H9 (cell line): ENCODE measurements around the gene KREMEN2. TPM values are rescaled to one million over a fixed set of nuclear protein-coding genes. Genes with fewer than 3 reads are reported as not detected.

Experiments used
- DNase-seq: peaks from one replicate; pipeline ENCODE4 v3.0.0-alpha.2; 2017
- H2AFZ ChIP-seq: one replicate; pipeline ENCODE4 v1.6.1; 2013; ENCODE audit warnings: mild to moderate bottlenecking, low read length, control low read depth, moderate library complexity
- H2AK5ac ChIP-seq: 2 replicates; pipeline ENCODE4 v1.6.1; 2013; ENCODE audit warnings: low read length, control low read depth, mixed read lengths; ENCODE audit not compliant: insufficient read length
- H2BK120ac ChIP-seq: one replicate; pipeline ENCODE4 v1.6.1; 2013; ENCODE audit warnings: low read depth, mild to moderate bottlenecking, low read length, control low read depth, inconsistent platforms; ENCODE audit not compliant: poor library complexity, severe bottlenecking
- H2BK12ac ChIP-seq: 2 replicates; pipeline ENCODE4 v1.6.1; 2013; ENCODE audit warnings: low read length, control low read depth, mixed read lengths, low read depth; ENCODE audit not compliant: insufficient read length
- H2BK15ac ChIP-seq: 2 replicates; pipeline ENCODE4 v1.6.1; 2013; ENCODE audit warnings: low read depth, low read length, control low read depth
- H2BK20ac ChIP-seq: one replicate; pipeline ENCODE4 v1.6.1; 2013; ENCODE audit warnings: low read depth, mild to moderate bottlenecking, low read length, control low read depth, inconsistent platforms; ENCODE audit not compliant: poor library complexity, severe bottlenecking
- H2BK5ac ChIP-seq: 2 replicates; pipeline ENCODE4 v1.6.1; 2013; ENCODE audit warnings: low read length, control low read depth, mixed read lengths; ENCODE audit not compliant: insufficient read length
- H3K14ac ChIP-seq: 2 replicates; pipeline ENCODE4 v1.6.1; 2013; ENCODE audit warnings: low read length, control low read depth; ENCODE audit not compliant: insufficient read depth
- H3K18ac ChIP-seq: 2 replicates; pipeline ENCODE4 v1.6.1; 2013; ENCODE audit warnings: low read depth, mild to moderate bottlenecking, mixed read lengths, low read length, control low read depth; ENCODE audit not compliant: insufficient read length
- H3K23ac ChIP-seq: 2 replicates; pipeline ENCODE4 v1.6.1; 2013; ENCODE audit warnings: low read length, control low read depth, mixed read lengths, low read depth; ENCODE audit not compliant: insufficient read length
- H3K23me2 ChIP-seq: 2 replicates; pipeline ENCODE4 v1.6.1; 2013; ENCODE audit warnings: low read depth, mild to moderate bottlenecking, mixed read lengths, low read length, control low read depth; ENCODE audit not compliant: insufficient read length, poor library complexity, severe bottlenecking
- H3K27ac ChIP-seq: 2 replicates; pipeline ENCODE4 v1.5.1; 2013; ENCODE audit warnings: low read length, control low read depth, mixed read lengths, low read depth; ENCODE audit not compliant: insufficient read length
- H3K27me3 ChIP-seq: 2 replicates; pipeline ENCODE4 v1.6.1; 2013; ENCODE audit warnings: low read length, control low read depth, inconsistent platforms; ENCODE audit not compliant: insufficient read depth
- H3K4ac ChIP-seq: 2 replicates; pipeline ENCODE4 v1.6.1; 2013; ENCODE audit warnings: low read depth, mild to moderate bottlenecking, control low read depth, inconsistent platforms, low read length, moderate library complexity
- H3K4me1 ChIP-seq: 2 replicates; pipeline ENCODE4 v1.6.1; 2013; ENCODE audit warnings: low read length, control low read depth, inconsistent platforms; ENCODE audit not compliant: insufficient read depth
- H3K4me2 ChIP-seq: 2 replicates; pipeline ENCODE4 v1.6.1; 2013; ENCODE audit warnings: low read length, control low read depth, mixed read lengths; ENCODE audit not compliant: insufficient read length, insufficient read depth
- H3K56ac ChIP-seq: 2 replicates; pipeline ENCODE4 v1.6.1; 2013; ENCODE audit warnings: low read depth, mild to moderate bottlenecking, mixed read lengths, low read length, control low read depth; ENCODE audit not compliant: insufficient read length
- H3K79me1 ChIP-seq: 2 replicates; pipeline ENCODE4 v1.6.1; 2013; ENCODE audit warnings: low read depth, mild to moderate bottlenecking, moderate library complexity, low read length, control low read depth, inconsistent platforms; ENCODE audit not compliant: insufficient read depth, poor library complexity, severe bottlenecking
- H3K79me2 ChIP-seq: 2 replicates; pipeline ENCODE4 v1.6.1; 2013; ENCODE audit warnings: low read length, control low read depth, inconsistent platforms; ENCODE audit not compliant: insufficient read depth
- H3K9ac ChIP-seq: 2 replicates; pipeline ENCODE4 v1.6.1; 2013; ENCODE audit warnings: low read length, control low read depth, mixed read lengths; ENCODE audit not compliant: insufficient read length; ENCODE audit errors: extremely low read depth
- H3K9me3 ChIP-seq: one replicate; pipeline ENCODE4 v1.6.1; 2013; ENCODE audit warnings: low read depth, low read length, inconsistent platforms; ENCODE audit not compliant: control insufficient read depth
- H3T11ph ChIP-seq: one replicate; pipeline ENCODE4 v1.6.1; 2013; ENCODE audit warnings: mild to moderate bottlenecking, low read length, control low read depth, inconsistent platforms
- H4K20me1 ChIP-seq: one replicate; pipeline ENCODE4 v1.6.1; 2013; ENCODE audit not compliant: control insufficient read depth, insufficient read length, insufficient read depth
- H4K5ac ChIP-seq: 2 replicates; pipeline ENCODE4 v1.6.1; 2013; ENCODE audit warnings: low read depth, mild to moderate bottlenecking, mixed read lengths, low read length, control low read depth; ENCODE audit not compliant: insufficient read length
- H4K8ac ChIP-seq: replicated peaks from 2 replicates; pipeline ENCODE4 v1.6.1; 2013; ENCODE audit warnings: low read length, control low read depth, mixed read lengths, low read depth; ENCODE audit not compliant: insufficient read length
- H4K91ac ChIP-seq: 2 replicates; pipeline ENCODE4 v1.6.1; 2013; ENCODE audit warnings: low read depth, mild to moderate bottlenecking, moderate library complexity, mixed read lengths, low read length, control low read depth; ENCODE audit not compliant: insufficient read length
- H3K27ac Mint-ChIP-seq, 3 experiments: 2 replicates in 2 of 3; 3 replicates in 1 of 3; pipeline ENCODE4 v1.8.0; 2020 to 2021; ENCODE audit warnings: mixed read lengths in 3 of 3, mild to moderate bottlenecking in 1 of 3, moderate library complexity in 1 of 3
- H3K27me3 Mint-ChIP-seq: 2 replicates; pipeline ENCODE4 v1.8.0; 2021; ENCODE audit warnings: low read depth, mild to moderate bottlenecking, moderate library complexity, mixed read lengths
- H3K36me3 Mint-ChIP-seq, 3 experiments: 2 replicates in 2 of 3; 3 replicates in 1 of 3; pipeline ENCODE4 v1.8.0; 2020 to 2021; ENCODE audit warnings: low read depth in 3 of 3, mixed read lengths in 3 of 3; ENCODE audit not compliant: insufficient read depth in 1 of 3
- H3K4me1 Mint-ChIP-seq, 2 experiments: 2 replicates each; pipeline ENCODE4 v1.8.0; 2020; ENCODE audit warnings: mixed read lengths in 2 of 2
- H3K4me3 Mint-ChIP-seq, 2 experiments: 2 replicates in 1 of 2; 3 replicates in 1 of 2; pipeline ENCODE4 v1.8.0; 2020 to 2021; ENCODE audit warnings: mild to moderate bottlenecking in 2 of 2, mixed read lengths in 2 of 2, moderate library complexity in 1 of 2
- H3K9me3 Mint-ChIP-seq, 2 experiments: 2 replicates in 1 of 2; 3 replicates in 1 of 2; pipeline ENCODE4 v1.8.0; 2020; ENCODE audit warnings: mild to moderate bottlenecking in 2 of 2, mixed read lengths in 2 of 2, moderate library complexity in 1 of 2
- WGBS: extraction: QIAGEN DNeasy Blood & Tissue Kit; methylation state at CpG from one replicate; pipeline ENCODE4 v1.1.7; 2013; ENCODE audit warnings: missing lambda C conversion rate, low lambda C conversion rate, mixed read lengths; ENCODE audit not compliant: insufficient read length; ENCODE audit errors: extremely low coverage; 5-methylcytosine and 5-hydroxymethylcytosine counted together
- total RNA-seq: library from RNA; stranded (reverse); gene quantifications from 2 replicates; pipeline ENCODE4 v1.2.1, GENCODE V29; 2021
- TF ChIP-seq, protein P1 (sequence below): fragments of 200-600 bp; sonication (generic); conservative IDR thresholded peaks from 3 replicates; pipeline ENCODE4 v1.8.0; 2021; ENCODE audit warnings: antibody characterized with exemption, mild to moderate bottlenecking

Gene KREMEN2
- total RNA-seq, 1 experiment from 2014 or later: 12.8 TPM

DNA sequence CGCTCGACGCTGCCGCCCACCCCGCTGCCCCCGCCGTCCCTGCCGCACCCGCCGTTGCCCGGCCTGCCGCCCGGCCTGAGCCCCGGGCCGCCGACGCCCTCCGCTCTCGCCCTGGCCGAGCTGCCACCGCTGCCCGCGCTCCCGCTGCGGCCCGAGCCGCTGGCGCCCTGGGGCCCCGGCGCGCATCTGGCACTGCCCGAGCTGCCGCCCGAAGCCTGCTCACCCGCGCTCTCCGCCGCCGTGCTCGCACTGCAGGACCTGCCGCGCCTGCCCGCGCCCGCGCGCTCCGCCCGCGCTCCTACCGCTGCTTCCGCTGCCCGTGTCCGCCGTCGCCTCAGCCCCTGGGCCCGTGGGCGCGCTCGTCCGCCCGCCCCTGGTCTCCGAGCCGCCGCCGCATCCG is 40.2 kb downstream of the KREMEN2 start:
- no peaks in the 10 kb centered on the region for H3K9me3 Mint-ChIP-seq
- Histone ChIP-seq H2AFZ (no peak overlapping the region), H3K27me3 (no peaks in the 10 kb centered on the region), H3K4me1 (peaks cover 11% of the 10 kb centered on the region; the same call in 1 of the 2 replicates), H3K4ac (no peak overlapping the region), H4K8ac (no peak overlapping the region), H4K5ac (no peak overlapping the region), H2BK15ac (no peak overlapping the region), H4K20me1 (no peaks in the 10 kb centered on the region), H2BK12ac (no peak overlapping the region), H3K79me2 (no peaks in the 10 kb centered on the region), H3K9me3 (no peaks in the 10 kb centered on the region), H2BK120ac (no peak overlapping the region), H4K91ac (no peak overlapping the region), H3K79me1 (no peaks in the 10 kb centered on the region), H2AK5ac (no peak overlapping the region), H3K56ac (no peak overlapping the region), H3K4me2 (no peak overlapping the region), H3K23me2 (peaks cover 6% of the 10 kb centered on the region), H2BK5ac (no peak overlapping the region), H2BK20ac (no peak overlapping the region), H3K14ac (no peak overlapping the region; the same call in 1 of the 2 replicates), H3K9ac (no peak overlapping the region), H3T11ph (no peak overlapping the region), H3K27ac (no peak overlapping the region), H3K18ac (no peak overlapping the region), H3K23ac (no peak overlapping the region)
- H3K36me3 Mint-ChIP-seq: peaks cover 0 to 7% (median 6%) of the 10 kb centered on the region in 3 experiments; a peak in 4 of 7 replicates
- DNase-seq: no peak
- peak overlapping the region; percentile 77 to 88 for H3K4me3 Mint-ChIP-seq
- TF ChIP-seq, protein P1, sequence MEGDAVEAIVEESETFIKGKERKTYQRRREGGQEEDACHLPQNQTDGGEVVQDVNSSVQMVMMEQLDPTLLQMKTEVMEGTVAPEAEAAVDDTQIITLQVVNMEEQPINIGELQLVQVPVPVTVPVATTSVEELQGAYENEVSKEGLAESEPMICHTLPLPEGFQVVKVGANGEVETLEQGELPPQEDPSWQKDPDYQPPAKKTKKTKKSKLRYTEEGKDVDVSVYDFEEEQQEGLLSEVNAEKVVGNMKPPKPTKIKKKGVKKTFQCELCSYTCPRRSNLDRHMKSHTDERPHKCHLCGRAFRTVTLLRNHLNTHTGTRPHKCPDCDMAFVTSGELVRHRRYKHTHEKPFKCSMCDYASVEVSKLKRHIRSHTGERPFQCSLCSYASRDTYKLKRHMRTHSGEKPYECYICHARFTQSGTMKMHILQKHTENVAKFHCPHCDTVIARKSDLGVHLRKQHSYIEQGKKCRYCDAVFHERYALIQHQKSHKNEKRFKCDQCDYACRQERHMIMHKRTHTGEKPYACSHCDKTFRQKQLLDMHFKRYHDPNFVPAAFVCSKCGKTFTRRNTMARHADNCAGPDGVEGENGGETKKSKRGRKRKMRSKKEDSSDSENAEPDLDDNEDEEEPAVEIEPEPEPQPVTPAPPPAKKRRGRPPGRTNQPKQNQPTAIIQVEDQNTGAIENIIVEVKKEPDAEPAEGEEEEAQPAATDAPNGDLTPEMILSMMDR: no peak
- peaks cover 34 to 47% of the 10 kb centered on the region in 2 experiments for H3K4me1 Mint-ChIP-seq
- no peaks in the 10 kb centered on the region; the same call in 1 of the 2 replicates for H3K27me3 Mint-ChIP-seq
- H3K27ac Mint-ChIP-seq: no peak overlapping the region; a peak in 1 of 7 replicates
- WGBS: no CpG with 5 or more reads among the region's 67 CpGs
